HFF-Myc (cell line): ENCODE data around the gene SH3PXD2A.

ENCODE experiments used
- DNase-seq: peaks from one replicate; pipeline ENCODE4 v3.0.0-alpha.2; 2011; ENCODE audit warnings: low read depth; ENCODE audit errors: extremely low read depth
- H3K4me3 ChIP-seq: replicated peaks from 2 replicates; pipeline ENCODE4 v1.5.1; 2011; ENCODE audit warnings: low read depth, mild to moderate bottlenecking, control low read depth, low read length
- CTCF ChIP-seq: IDR thresholded peaks from 2 replicates; pipeline ENCODE4 v1.5.1; 2012; ENCODE audit warnings: mild to moderate bottlenecking, low read depth, low read length, control low read depth; ENCODE audit errors: missing control alignments

SH3PXD2A gene

GRCh38 chr10:103836273-103836672 lies 19.1 kb downstream of the SH3PXD2A start:
- no peak for DNase-seq
- no peak overlapping the region for H3K4me3 ChIP-seq
- TF ChIP-seq CTCF = no peak

- TF ChIP-seq CTCF = no peak
- H3K4me3 ChIP-seq = no peak overlapping the region
- DNase-seq = no peak
Observed at GRCh38 chr10:103835096-103836050, 20.0 kb downstream of the SH3PXD2A start.

GRCh38 chr10:103834436-103835095 lies 20.8 kb downstream of the SH3PXD2A start:
- TF ChIP-seq CTCF = no peak
- DNase-seq = no peak
- no peak overlapping the region for H3K4me3 ChIP-seq

- DNase-seq = no peak
- no peak overlapping the region for H3K4me3 ChIP-seq
- TF ChIP-seq CTCF = no peak
Observed at GRCh38 chr10:103833731-103834365, 21.5 kb downstream of the SH3PXD2A start.

GRCh38 chr10:103832806-103833205 lies 22.6 kb downstream of the SH3PXD2A start:
- DNase-seq = no peak
- no peak overlapping the region for H3K4me3 ChIP-seq
- no peak for TF ChIP-seq CTCF

- H3K4me3 ChIP-seq = no peak overlapping the region
- TF ChIP-seq CTCF = no peak
Observed at GRCh38 chr10:103829838-103830465, 25.4 kb downstream of the SH3PXD2A start.

More at GRCh38 chr10:103829838-103830465, 25.4 kb downstream of the SH3PXD2A start:
- no peak for DNase-seq
